ENCODE measurements around the gene BUD31.
A peak's percentile ranks its signal among the peaks of the same experiment; 100 is the strongest.
"Not testable (repeated sequence)": the region's sequence is repeated elsewhere in the genome, so short reads cannot be mapped to it uniquely, and the experiment has no call there.

Gene BUD31

DNA sequence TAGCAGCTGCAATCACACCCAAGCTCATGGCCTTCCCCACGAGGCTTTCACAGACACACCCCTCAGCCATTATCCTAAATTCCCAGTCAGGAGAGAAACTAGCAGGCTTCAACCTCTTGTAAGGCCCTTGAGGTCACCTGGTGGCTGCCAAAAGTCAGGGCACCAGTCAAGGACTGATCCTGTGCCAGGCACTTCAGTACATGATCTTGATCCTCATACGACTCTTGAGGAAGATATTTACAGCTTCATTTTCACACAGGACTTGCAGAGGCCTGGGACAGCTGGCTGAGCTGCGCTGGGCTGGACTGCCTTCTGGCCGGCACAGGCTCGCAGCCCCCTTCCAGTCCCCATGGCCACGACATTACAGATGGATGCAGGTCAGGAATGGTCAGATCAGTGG lies 9.2 kb upstream of the BUD31 start:
- no peak for DNase-seq

DNA sequence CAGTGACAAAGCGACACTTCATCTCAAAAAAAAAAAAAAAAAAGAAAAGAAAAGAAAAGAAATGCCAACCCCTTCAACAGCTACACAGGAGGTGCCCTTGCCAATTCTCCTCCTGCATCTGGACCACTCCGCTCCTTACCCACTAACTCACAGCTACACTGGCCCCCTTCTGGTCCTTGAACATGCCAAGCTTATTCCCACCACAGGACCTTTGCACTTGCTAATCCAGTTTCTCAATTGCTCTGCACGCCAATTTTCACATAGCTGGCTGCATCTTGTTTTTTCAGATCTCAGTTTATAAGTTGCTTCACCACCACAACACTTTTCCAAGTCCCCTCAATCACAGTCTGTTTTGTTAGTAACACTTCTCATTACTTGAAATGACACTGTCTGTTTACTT lies 5.9 kb upstream of the BUD31 start:
- DNase-seq = no peak

DNA sequence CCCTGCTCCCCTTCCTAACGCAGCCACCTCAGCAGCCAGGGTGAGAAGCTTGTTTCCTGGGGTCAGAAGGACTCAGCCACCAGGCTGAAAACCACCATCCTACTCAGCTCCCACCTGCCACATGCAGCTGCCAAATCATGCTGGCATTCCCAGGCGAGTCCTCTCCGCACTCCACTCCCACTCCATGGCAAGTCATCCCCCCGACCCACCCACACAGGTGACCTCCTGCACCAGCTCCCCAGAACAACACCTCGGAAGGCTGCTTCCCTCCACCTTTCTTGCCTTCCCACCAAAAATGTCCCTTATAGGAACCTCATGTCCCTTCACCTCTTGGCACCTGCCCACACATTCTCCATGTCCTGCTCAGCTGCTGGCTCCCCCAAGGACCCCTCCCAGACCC lies 5.0 kb upstream of the BUD31 start:
- no peak for DNase-seq

DNA sequence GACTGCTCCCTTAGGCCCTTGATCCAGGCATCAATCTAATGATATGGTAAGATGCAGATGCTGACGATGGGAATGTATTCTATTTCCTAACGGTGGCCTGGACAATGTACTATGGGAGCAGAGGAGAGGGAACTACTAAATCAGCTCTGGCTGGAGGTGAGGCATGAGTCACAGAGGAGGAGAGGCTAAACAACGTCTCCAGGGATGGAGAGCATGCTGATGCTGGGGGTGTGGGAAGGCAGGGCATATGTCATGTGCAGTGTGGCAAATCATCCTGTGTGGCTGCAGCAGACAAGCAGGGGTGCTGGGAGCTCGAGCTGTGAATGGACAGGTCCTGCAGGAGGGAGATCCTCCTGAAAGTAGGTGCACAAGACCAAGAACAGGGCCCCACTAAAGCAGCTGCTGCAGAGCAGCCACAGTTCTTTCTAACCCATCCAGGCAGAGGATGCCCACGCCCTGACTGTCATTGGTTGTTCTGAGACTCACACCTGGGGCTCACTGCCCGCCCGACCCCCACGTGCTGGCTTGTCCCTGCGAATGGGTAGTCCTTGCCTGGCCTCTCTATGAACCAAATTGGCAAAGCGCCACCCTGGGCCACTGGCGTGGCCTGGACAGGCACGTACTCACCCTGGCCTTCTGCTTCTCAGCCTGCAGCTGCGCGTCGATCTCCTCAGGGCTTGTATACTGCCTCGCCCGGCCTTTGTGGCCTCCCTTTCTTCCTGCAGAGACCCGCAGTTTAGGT lies 4.4 kb upstream of the BUD31 start:
- no peak for DNase-seq

DNA sequence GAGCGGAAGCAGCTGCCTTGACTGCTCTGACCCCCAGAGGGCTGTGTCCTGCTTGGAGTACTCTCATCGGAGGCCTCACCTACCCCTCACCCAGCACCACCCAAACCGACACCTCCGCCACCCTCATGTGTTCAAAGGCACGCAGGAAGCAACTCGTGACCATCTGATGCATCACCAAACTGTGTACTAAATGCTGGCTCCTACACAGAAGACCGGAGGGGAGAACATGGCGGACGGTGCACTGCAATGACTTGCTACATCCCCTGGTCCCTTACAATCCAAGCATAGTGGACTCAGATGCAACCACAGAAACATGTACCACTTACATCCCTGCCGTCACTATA lies 3.8 kb upstream of the BUD31 start:
- no peak for DNase-seq

DNA sequence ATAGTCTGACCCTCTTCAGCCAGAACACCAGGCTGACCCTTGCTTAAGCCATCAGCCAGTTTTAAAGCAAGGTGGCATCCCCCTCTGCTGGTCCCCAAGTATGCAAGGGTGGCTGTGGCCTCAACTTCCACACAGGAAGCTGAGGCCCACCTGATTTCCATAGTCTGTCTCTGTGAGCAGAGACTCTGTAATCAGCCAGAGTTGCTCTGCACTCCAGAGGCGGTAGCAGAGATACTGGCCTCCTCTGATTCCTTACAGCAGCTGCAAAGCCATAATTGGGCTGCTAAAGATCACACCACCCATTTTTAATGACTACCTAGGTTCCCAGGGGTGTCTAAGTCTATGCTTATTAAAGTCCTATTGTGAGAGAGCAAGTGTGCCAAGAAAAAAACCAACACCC lies 2.2 kb upstream of the BUD31 start:
- no peak for DNase-seq

DNA sequence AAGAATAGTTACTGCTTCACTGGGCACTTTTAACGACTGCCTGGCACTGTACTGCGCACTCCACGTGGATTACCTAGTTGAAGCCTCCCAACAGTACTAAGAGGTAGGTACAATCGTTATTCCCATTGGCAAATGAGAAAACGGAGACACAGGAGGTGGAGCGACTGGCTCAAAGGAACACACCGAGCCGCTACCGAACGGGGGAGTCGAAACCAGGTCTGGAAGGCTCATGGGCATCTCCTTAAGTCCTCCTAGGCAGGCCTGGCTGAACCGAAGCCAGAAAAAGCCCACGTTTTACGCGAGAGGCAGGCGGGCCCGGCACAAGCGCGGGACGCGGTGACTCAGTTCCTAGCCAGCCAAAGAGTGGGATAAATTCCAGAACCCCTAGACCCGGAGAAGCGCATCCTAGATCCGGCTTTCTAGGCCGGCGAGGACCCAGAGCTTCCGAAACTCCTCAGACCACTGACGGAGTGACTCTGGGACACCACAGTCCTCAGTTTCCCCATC lies 844 bp upstream of the BUD31 start:
- peak; percentile 58 for DNase-seq

DNA sequence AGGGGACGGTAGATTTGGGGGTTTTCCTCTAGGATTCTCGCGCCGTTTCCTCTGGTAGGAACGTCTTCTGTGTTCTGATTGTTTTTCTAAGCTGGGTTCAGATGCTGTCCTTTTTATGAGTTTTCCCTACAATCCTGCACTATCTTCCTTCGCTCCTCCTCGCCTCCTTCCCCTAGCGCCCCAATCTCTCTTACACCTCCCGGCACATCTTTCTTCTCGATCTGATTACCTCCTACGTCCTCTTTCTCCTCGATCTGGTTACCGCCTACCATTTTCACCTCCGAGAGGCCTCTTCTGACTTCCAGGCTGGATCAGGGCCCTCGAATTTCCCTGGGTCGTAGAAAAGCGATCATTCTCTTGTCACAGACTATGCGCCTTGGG lies 413 bp downstream of the BUD31 start:
- DNase-seq = no peak

DNA sequence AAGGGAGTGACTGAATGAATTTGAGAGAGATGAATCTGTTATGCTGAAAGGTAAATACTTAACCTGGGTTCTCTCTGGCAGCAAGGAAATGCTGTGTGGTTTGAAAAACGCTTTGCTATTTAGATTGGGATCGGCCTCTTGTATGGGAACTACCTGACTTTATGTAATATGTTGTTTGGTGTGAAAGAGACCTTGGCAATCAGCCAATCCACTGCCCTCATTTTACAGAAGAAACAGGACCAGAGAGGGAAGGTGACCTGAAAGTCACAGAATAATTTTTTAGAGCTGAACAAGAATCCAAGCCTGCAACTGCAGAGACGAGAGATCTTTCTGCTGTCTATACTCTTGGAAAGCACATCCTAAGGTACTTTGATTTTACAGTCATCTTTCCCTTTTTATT lies 1.0 kb downstream of the BUD31 start:
- DNase-seq = no peak

DNA sequence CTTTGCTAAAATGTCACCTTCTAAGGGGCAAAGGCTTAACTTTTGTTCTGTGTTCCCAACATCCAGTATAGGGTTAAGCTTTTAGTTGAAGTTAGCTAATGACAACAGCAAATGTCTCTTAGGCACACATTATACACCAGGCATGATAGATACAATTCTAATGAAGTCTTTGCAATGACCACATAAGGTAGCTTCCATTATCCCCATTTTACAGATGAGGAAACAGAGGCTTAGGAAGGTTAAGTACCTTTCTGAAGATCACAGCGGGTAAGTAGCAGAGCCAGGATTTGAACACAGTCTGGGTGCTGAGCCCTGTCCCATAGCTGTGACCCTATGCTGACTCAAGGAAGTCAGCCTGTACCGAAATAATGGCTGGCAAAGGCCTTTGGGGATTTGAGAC lies 1.9 kb downstream of the BUD31 start:
- DNase-seq = no peak

DNA sequence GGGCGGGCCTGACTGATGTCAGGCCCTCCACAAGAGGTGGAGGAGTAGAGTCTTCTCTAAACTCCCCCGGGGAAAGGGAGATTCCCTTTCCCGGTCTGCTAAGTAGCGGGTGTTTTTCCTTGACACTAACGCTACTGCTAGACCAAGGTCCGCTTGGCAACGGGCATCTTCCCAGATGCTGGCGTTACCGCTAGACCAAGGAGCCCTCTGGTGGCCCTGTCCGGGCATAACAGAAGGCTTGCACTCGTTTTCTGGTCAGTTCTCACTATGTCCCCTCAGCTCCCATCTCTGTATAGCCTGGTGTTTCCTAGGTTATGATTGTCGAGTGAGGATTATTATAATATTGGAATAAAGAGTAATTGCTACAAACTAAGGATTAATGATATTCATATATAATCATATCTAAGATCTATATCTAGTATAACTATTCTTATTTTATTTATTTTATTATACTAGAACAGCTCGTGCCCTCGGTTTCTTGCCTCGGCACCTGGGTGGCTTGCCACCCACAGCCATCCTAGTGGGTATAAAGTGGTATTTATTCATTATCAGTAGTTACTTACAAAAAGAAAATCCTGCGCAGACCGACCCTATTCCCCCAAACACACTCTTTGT lies 6.9 kb downstream of the BUD31 start:
- DNase-seq = not testable (repeated sequence)

DNA sequence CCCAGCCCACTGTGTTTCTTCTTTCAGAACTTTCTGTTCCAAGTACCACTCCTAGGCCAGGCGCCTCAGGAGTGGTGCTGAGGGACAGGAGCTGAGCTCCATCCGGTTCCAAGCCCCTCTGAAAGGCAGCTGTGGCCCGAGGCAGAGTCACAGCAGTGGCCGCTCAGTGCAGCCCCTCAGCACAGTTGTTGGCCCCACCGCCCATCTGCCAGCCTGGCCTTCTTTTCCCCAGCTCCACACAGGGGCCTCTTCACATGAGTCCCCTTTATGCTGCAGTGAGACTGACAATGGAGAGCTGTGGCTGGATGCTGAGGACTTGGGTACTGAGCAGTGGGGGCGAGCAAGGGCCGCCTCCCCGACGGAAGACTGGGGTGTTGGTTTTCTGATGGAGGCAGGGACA lies 9.5 kb downstream of the BUD31 start:
- DNase-seq = no peak

DNA sequence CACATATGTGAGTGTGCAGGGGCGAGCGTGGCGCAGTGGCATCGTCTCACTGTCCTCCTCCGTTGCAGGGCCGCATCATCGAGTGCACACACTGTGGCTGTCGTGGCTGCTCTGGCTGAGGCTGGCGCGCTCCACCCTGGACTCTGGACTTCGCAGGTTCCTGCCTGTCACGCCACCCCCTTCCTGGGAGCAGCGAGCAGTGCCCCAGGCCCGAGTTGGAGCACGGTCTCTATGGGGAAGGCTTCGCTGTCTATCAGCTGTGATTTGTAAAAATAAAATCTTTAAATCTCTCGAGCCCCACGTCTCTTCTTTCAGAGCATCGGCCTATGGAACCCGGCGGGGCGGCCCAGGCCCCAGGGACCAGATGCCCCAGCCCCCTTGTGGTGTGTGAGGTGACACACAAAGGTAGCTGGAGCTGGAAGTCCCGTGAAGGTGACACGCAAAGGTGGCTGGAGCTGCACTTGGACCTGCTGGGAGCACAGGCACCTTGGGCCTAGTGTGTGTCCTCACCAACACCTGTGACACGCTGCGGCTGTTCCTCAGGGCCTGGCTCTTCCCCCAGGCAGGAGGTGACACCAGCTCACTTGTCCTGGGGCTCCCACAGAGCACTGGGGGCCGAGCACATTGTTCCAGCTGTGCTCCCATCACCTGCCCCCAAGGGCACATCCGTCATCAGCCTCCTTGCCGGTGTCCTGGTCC lies 10.7 kb downstream of the BUD31 start:
- no peak for DNase-seq

DNA sequence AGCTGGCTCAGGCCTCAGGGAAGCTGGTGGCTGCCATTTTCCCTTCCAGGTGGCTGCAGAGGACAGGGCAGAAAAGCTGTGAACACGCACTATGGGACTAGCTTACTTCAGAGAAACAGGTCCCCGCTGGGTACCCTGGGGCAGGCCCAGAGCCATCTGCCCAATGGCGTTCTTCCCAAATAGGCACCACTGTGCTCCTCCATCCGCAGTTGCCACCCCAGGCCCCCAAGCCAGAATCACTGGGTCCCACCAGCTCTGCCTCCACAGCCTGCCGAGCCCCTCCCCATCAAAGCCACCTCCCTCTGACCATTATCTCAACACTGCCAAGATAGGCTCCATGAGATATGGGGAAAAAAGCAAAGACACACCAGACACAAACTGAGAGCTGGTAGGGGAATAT lies 11.4 kb downstream of the BUD31 start:
- DNase-seq = no peak

DNA sequence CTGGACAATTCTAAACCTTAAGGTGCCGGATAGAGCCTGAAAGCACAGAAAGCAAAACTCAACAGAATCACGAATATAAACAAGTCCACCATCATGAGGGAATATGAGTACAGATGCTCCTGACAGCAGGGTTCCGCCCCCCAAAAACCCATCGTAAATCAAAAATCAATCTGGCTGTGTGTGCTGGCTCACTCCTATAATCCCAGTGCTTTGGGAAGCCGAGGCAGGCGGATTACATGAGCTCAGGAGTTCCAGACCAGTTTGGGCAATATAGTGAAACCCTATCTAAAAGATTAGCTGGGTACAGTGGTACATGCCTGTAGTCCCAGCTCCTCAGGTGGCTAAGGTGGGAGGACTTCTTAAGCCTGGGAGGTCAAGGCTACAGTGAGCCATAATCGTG lies 12.2 kb downstream of the BUD31 start:
- DNase-seq = no peak

DNA sequence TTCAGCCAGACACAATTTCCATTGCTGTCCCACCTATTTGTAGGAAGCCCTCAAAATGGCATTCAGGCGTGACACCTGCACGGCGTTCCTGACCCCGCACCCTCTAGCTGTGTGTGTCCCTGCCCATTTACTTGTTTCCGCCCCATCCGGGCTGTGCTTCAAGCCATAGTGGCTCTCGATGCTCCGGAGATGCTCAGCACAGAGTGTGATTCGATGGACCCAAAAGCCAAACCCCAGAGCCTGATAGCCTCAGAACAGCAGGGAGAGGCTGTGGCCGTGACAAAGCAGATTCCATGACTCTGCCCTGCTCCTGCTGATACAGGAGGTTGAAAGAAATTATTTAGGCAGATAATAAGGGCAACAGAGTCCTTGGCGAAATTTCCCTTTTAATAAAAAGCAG lies 13.4 kb downstream of the BUD31 start:
- no peak for DNase-seq

DNA sequence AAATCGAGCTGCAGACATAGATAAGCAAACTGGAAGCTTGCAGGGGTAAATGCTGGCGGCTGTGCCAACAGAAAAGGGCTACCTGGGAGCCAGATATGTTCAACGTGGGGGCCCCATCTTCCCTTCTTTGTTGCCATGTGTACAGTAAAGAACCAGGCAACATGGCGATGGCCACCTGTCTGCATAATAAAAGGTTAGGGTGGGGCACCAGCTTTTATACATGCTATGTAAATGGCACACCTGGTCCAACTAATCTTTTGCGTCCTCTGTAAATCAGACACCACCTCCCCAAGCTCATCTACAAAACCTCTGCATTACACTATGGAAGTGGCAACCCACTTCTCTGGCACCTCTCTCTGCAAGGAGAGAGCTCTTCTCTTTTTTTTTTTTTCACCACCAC lies 13.9 kb downstream of the BUD31 start:
- DNase-seq = no peak

DNA sequence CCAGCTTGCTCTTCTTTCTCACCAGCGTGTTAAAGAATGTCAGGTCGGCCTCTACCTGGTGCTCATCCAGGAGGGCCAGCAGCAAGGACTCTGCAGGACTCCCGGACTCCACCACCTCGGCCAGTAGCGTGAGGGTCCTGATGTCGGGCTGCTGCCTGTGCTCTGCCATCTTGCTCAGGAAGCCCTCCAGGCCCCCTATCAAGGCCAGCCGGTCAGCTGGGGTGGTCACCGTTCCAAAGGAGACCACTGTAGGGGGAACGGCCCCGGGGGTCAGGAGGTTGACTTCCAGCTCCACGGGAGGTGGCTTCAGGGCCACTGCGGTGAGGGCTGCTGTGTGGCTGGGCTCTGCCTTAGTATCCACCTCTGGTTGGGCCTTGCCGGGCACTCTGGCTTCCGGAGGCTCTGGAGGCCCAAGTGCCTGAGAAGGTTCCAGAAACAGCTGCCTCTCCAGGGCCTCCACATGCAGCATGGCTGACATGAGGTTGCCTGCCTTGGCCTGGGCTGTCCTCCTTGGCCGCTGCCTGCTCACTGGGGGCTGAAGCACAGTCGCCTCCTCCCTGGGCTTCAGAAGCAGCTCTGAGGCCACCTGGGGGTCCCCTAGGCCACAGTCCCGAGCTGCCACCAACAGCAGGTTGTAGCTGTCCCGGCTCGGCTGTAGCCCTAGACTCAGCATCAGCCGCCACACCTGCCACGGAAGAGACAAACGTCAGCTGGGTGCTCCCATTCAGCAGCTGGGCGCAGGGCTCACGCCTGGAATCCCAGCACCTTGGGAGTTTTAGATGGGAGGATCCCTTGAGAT lies 16.4 kb downstream of the BUD31 start:
- no peak for DNase-seq

DNA sequence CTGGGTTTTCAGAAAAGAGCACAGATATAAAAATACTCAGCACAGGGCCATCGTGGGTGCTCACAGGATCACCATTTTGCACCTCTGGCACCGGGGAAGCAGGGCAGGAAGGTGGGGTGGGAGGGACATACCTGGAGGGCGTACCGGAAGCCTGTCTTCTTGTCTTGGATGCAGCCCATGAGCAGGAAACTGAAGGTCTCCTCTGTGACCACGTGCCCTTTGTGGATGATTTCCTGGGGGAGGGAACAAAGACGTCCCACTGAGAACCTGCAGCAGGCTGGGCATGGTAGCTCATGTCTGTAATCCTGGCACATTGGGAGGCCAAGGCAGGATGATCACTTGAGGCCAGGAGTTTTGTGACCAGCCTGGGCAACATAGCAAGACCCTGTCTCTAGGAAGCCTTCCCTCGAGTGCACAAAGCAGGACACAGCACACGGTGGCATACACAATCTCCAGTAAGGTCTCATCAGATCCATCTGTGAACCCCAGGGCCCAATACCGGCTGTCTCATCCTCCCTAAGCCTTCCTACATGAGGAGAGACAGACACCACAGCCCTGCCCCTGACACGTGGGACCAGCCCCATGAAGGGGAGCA lies 20.3 kb downstream of the BUD31 start:
- DNase-seq = no peak

DNA sequence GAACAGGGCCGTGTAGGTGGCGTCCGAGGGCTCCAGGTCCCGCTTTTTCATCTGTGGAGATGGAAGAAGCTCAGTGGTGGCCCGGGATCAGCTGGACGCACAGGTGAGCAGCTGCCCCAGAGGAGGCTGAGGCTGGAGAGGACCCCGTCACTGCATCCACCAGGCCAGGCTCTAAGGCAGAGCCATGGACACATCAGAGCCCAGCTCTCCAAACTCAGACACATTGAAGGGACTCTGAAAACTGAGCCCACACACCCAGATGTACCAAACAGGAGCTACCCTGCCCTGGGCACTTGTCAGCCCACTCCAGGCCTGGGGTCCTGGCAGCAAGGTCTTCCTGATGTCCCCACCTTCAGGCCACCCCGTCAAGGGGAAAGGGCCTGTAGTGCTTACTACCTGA lies 21.0 kb downstream of the BUD31 start:
- no peak for DNase-seq

DNA sequence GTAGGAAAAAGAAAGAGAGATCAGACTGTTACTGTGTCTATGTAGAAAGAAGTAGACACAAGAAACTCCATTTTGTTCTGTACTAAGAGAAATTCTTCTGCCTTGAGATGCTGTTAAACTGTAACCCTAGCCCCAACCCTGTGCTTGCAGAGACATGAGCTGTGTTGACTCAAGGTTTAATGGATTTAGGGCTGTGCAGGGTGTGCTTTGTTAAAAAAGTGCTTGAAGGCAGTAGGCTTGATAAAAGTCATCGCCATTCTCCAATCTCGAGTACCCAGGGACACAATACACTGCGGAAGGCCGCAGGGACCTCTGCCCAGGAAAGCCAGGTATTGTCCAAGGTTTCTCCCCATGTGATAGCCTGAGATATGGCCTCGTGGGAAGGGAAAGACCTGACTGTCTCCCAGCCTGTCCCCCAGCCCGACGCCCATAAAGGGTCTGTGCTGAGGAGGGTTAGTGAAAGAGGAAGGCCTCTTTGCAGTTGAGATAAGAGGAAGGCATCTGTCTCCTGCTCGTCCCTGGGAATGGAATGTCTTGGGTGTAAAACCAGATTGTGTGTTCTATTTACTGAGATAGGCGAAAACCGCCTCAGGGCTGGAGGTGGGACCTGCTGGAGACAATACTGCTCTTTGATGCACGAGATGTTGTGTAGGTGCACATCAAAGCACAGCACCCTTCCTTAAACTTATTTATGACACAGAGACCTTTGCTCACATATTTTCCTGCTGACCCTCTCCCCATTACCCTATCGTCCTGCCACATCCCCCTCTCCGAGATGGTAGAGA lies 23.2 kb downstream of the BUD31 start:
- not testable (repeated sequence) for DNase-seq

DNA sequence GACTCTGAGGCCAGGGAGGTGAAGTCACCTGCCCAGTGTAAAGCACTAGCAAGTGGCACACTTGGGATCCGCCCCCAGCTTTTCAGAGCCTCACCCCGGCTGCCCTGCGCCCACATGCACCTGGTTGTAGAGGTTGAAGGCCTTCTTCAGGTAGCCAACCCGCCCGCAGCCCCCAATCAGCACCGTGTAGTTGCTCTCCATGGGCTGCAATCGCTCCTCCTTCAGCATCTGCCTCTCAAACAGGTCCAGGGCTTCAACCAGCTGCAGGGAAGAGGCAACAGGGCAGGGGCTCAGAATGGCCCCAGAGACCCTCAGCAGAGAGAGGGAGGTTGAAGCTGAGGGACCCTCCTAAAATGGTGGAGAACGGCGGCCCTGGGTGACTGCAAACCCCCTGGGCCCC lies 24.4 kb downstream of the BUD31 start:
- no peak for DNase-seq
